Liver (tissue), 3 donors: ENCODE results near the gene WDR7.

Experiments used
- RAD21 ChIP-seq, 2 donors: IDR thresholded peaks; 2 replicates each; pipeline ENCODE4 v1.6.1; 2016; ENCODE audit warnings: antibody characterized with exemption in 2 of 2, mild to moderate bottlenecking in 2 of 2
- YY1 ChIP-seq: IDR thresholded peaks from 2 replicates; pipeline ENCODE4 v1.6.1; 2016; ENCODE audit warnings: antibody characterized with exemption, mild to moderate bottlenecking
- TF ChIP-seq, protein P1 (sequence below): fragments of 150-350 bp; IDR thresholded peaks from 2 replicates; pipeline ENCODE4 v1.5.1; 2017; ENCODE audit warnings: improper control_type of control experiment, low read depth, low read length; ENCODE audit not compliant: missing input control
- TF ChIP-seq, protein P2 (sequence below): IDR thresholded peaks from 2 replicates; pipeline ENCODE4 v1.6.1; 2016; ENCODE audit warnings: antibody characterized with exemption
- donor health status: healthy.
- donor health status: healthy.

DNA sequence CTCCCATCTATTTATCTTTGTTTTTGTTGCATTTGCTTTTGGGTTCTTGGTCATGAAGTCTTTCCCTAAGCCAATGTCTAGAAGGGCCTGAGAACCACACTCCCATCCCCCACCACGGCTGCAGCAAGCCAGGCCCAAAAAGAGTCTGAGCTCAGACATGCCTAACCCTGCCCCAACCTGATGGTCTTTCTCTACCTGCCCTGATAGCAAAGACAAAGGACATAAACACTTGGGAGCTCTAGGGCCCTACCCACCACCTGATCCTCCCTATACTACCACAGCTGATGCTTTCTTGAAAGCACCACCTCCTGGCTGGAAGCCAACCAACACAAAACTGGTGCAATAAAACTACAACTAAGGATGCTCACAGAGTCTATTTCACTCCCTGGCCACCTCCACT, 233.4 kb downstream of the WDR7 start:
- TF ChIP-seq, protein P1, sequence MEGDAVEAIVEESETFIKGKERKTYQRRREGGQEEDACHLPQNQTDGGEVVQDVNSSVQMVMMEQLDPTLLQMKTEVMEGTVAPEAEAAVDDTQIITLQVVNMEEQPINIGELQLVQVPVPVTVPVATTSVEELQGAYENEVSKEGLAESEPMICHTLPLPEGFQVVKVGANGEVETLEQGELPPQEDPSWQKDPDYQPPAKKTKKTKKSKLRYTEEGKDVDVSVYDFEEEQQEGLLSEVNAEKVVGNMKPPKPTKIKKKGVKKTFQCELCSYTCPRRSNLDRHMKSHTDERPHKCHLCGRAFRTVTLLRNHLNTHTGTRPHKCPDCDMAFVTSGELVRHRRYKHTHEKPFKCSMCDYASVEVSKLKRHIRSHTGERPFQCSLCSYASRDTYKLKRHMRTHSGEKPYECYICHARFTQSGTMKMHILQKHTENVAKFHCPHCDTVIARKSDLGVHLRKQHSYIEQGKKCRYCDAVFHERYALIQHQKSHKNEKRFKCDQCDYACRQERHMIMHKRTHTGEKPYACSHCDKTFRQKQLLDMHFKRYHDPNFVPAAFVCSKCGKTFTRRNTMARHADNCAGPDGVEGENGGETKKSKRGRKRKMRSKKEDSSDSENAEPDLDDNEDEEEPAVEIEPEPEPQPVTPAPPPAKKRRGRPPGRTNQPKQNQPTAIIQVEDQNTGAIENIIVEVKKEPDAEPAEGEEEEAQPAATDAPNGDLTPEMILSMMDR: no peak
- TF ChIP-seq YY1 (no peak), RAD21 (IDR thresholded peaks at IDR 0.05) (no peak)
- TF ChIP-seq, protein P2, sequence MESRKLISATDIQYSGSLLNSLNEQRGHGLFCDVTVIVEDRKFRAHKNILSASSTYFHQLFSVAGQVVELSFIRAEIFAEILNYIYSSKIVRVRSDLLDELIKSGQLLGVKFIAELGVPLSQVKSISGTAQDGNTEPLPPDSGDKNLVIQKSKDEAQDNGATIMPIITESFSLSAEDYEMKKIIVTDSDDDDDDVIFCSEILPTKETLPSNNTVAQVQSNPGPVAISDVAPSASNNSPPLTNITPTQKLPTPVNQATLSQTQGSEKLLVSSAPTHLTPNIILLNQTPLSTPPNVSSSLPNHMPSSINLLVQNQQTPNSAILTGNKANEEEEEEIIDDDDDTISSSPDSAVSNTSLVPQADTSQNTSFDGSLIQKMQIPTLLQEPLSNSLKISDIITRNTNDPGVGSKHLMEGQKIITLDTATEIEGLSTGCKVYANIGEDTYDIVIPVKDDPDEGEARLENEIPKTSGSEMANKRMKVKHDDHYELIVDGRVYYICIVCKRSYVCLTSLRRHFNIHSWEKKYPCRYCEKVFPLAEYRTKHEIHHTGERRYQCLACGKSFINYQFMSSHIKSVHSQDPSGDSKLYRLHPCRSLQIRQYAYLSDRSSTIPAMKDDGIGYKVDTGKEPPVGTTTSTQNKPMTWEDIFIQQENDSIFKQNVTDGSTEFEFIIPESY: no peak
